Measurements from ENCODE around the gene CWC27. TPM values are rescaled to one million over a fixed set of nuclear protein-coding genes. Genes with fewer than 3 reads are reported as not detected.
"Not testable (repeated sequence)": the region's sequence is repeated elsewhere in the genome, so short reads cannot be mapped to it uniquely, and the experiment has no call there.

The CWC27 gene
- polyA plus RNA-seq, 1 donor, result 38.6 TPM

GRCh38 chr5:64838376-64838775 is 69.6 kb downstream of the CWC27 start:
- no peak for DNase-seq

- DNase-seq, result no peak
Measured at GRCh38 chr5:64838803-64839202, 70.1 kb downstream of the CWC27 start.

- DNase-seq, result no peak
Measured at GRCh38 chr5:64839936-64840335, 71.2 kb downstream of the CWC27 start.

- no peak for DNase-seq
Measured at GRCh38 chr5:64840958-64841357, 72.2 kb downstream of the CWC27 start.

- no peak for DNase-seq
Measured at GRCh38 chr5:64853777-64854176, 85.0 kb downstream of the CWC27 start.

GRCh38 chr5:64854855-64855254 is 86.1 kb downstream of the CWC27 start:
- DNase-seq, result no peak

GRCh38 chr5:64859881-64860280 is 91.2 kb downstream of the CWC27 start:
- no peak for DNase-seq

GRCh38 chr5:64861281-64861680 is 92.6 kb downstream of the CWC27 start:
- no peak for DNase-seq

GRCh38 chr5:64864171-64864570 is 95.4 kb downstream of the CWC27 start:
- no peak for DNase-seq

- no peak for DNase-seq
Measured at GRCh38 chr5:64865662-64866061, 96.9 kb downstream of the CWC27 start.

GRCh38 chr5:64869419-64869818 is 100.7 kb downstream of the CWC27 start:
- no peak for DNase-seq

- no peak for DNase-seq
Measured at GRCh38 chr5:64872044-64872443, 103.3 kb downstream of the CWC27 start.

GRCh38 chr5:64873441-64873840 is 104.7 kb downstream of the CWC27 start:
- DNase-seq, result no peak

GRCh38 chr5:64874753-64875152 is 106.0 kb downstream of the CWC27 start:
- no peak for DNase-seq

GRCh38 chr5:64876203-64876602 is 107.5 kb downstream of the CWC27 start:
- no peak for DNase-seq

GRCh38 chr5:64880821-64881220 is 112.1 kb downstream of the CWC27 start:
- DNase-seq, result no peak

- DNase-seq, result no peak
Measured at GRCh38 chr5:64883912-64884311, 115.2 kb downstream of the CWC27 start.

GRCh38 chr5:64884541-64884940 is 115.8 kb downstream of the CWC27 start:
- no peak for DNase-seq

GRCh38 chr5:64887910-64888309 is 119.2 kb downstream of the CWC27 start:
- no peak for DNase-seq

- DNase-seq, result no peak
Measured at GRCh38 chr5:64895748-64896147, 127.0 kb downstream of the CWC27 start.

GRCh38 chr5:64899838-64900237 is 131.1 kb downstream of the CWC27 start:
- DNase-seq, result no peak

- DNase-seq, result no peak
Measured at GRCh38 chr5:64900618-64901017, 131.9 kb downstream of the CWC27 start.

GRCh38 chr5:64907399-64907798 is 138.7 kb downstream of the CWC27 start:
- DNase-seq, result not testable (repeated sequence)

- DNase-seq, result no peak
Measured at GRCh38 chr5:64914396-64914795, 145.7 kb downstream of the CWC27 start.

GRCh38 chr5:64918083-64918482 is 149.4 kb downstream of the CWC27 start:
- DNase-seq, result no peak

Measured in left kidney (tissue), 2 donors.